GM12891 (cell line): ENCODE data around the gene GRAMD2B. TPM values are rescaled to one million over a fixed set of nuclear protein-coding genes. Genes with fewer than 3 reads are reported as not detected.
A peak's percentile ranks its signal among the peaks of the same experiment; 100 is the strongest.
"Not testable (repeated sequence)": the region's sequence is repeated elsewhere in the genome, so short reads cannot be mapped to it uniquely, and the experiment has no call there.

Source experiments
- DNase-seq: peaks from one replicate; pipeline ENCODE4 v3.0.0; 2011; ENCODE audit warnings: low spot score; ENCODE audit not compliant: insufficient read length
- FAIRE-seq: peaks from 2 replicates; lab custom pipeline; 2011; peaks lifted over from hg19 to GRCh38; lab: Jason Lieb, UNC
- PAX5 ChIP-seq: IDR thresholded peaks from 2 replicates; pipeline ENCODE4 v1.6.1; 2011; ENCODE audit warnings: low read length, moderate library complexity, mild to moderate bottlenecking; ENCODE audit not compliant: insufficient read depth, severe bottlenecking
- POLR2A ChIP-seq: IDR thresholded peaks from 2 replicates; pipeline ENCODE4 v1.6.1; 2011; ENCODE audit warnings: low read depth, low read length, control low read depth
- POLR2AphosphoS5 ChIP-seq: IDR thresholded peaks from 2 replicates; pipeline ENCODE4 v1.6.1; 2011; ENCODE audit warnings: low read depth, low read length, control low read depth
- POU2F2 ChIP-seq: IDR thresholded peaks from 2 replicates; pipeline ENCODE4 v1.6.1; 2011; ENCODE audit warnings: low read depth, mild to moderate bottlenecking, control low read depth, low read length, moderate library complexity
- SPI1 ChIP-seq: IDR thresholded peaks from 2 replicates; pipeline ENCODE4 v1.6.1; 2011; ENCODE audit warnings: low read depth, low read length, control low read depth
- TAF1 ChIP-seq: IDR thresholded peaks from 2 replicates; pipeline ENCODE4 v1.6.1; 2011; ENCODE audit warnings: low read depth, low read length, control low read depth
- polyA plus RNA-seq: library from polyadenylated mRNA; unstranded; fragments of >200 nt; gene quantifications from one replicate; pipeline ENCODE4 v1.2.1, GENCODE V29; 2012; ENCODE audit warnings: low read depth, missing spikeins, inconsistent platforms; ENCODE audit not compliant: missing spikeins

GRAMD2B gene
- polyA plus RNA-seq, result 2.9 TPM

GRCh38 chr5:126422994-126423788 is at the start of gene GRAMD2B:
Gene GRAMD2B, plus strand, starts transcription at chr5:126423409. Its CDS starts 198 bp downstream, at chr5:126423607.
- TF ChIP-seq PAX5 (no peak), TAF1 (no peak), POLR2A (no peak), POU2F2 (peak; percentile 62; the same call in 1 of the 2 replicates), SPI1 (no peak), POLR2AphosphoS5 (0 out of 2 replicates have a peak, but pooled peaks have one; percentile 43)
- FAIRE-seq, result peak; percentile 87
- DNase-seq, result peak; percentile 45

- FAIRE-seq (peak; percentile 26), DNase-seq (no peak)
- TF ChIP-seq PAX5, result no peak
- TF ChIP-seq SPI1, result no peak
- TF ChIP-seq POLR2A, result no peak
- TF ChIP-seq POU2F2, result no peak
- no peak for TF ChIP-seq TAF1
- TF ChIP-seq POLR2AphosphoS5, result no peak
Measured at GRCh38 chr5:126374109-126374416, 49.1 kb upstream of the GRAMD2B start.

- TF ChIP-seq PAX5 (no peak), POU2F2 (no peak), POLR2AphosphoS5 (no peak), SPI1 (no peak), POLR2A (no peak), TAF1 (no peak)
- FAIRE-seq, result no peak
- DNase-seq, result no peak
Measured at GRCh38 chr5:126376443-126376842, 46.8 kb upstream of the GRAMD2B start.

- FAIRE-seq, result no peak
- TF ChIP-seq POLR2AphosphoS5 (no peak), POLR2A (no peak), SPI1 (no peak), POU2F2 (no peak), PAX5 (no peak), TAF1 (no peak)
Measured at GRCh38 chr5:126377424-126377823, 45.8 kb upstream of the GRAMD2B start.

GRCh38 chr5:126380316-126380715 is 42.9 kb upstream of the GRAMD2B start:
- FAIRE-seq, DNase-seq: not testable (repeated sequence)

More at GRCh38 chr5:126377424-126377823, 45.8 kb upstream of the GRAMD2B start:
- DNase-seq, result no peak

GRCh38 chr5:126383246-126383645 is 40.0 kb upstream of the GRAMD2B start:
- FAIRE-seq, result no peak
- no peak for DNase-seq
- no peak for TF ChIP-seq POLR2A

GRCh38 chr5:126383776-126384175 is 39.4 kb upstream of the GRAMD2B start:
- FAIRE-seq (no peak), DNase-seq (no peak)
- TF ChIP-seq POU2F2 (no peak), SPI1 (no peak), POLR2A (no peak), PAX5 (no peak), TAF1 (no peak), POLR2AphosphoS5 (no peak)

GRCh38 chr5:126384985-126385384 is 38.2 kb upstream of the GRAMD2B start:
- FAIRE-seq (no peak), DNase-seq (no peak)
- TF ChIP-seq POLR2AphosphoS5 (no peak), SPI1 (no peak), PAX5 (no peak), TAF1 (no peak), POU2F2 (no peak), POLR2A (no peak)

- TF ChIP-seq SPI1, result no peak
- TF ChIP-seq TAF1, result no peak
- no peak for TF ChIP-seq PAX5
- DNase-seq (no peak), FAIRE-seq (no peak)
Measured at GRCh38 chr5:126385524-126386502, 37.4 kb upstream of the GRAMD2B start.
